HG02571 (cell line): Measurements from ENCODE around the gene PDE5A.
"Not testable (repeated sequence)": the region's sequence is repeated elsewhere in the genome, so short reads cannot be mapped to it uniquely, and the experiment has no call there.

Experiments used
- ATAC-seq: cut with Tn5 transposase; IDR thresholded peaks from one replicate; pipeline ENCODE4 v1.9.1; 2021; ENCODE audit warnings: mild to moderate bottlenecking, moderate library complexity; ENCODE audit not compliant: unreplicated experiment

Gene PDE5A

DNA sequence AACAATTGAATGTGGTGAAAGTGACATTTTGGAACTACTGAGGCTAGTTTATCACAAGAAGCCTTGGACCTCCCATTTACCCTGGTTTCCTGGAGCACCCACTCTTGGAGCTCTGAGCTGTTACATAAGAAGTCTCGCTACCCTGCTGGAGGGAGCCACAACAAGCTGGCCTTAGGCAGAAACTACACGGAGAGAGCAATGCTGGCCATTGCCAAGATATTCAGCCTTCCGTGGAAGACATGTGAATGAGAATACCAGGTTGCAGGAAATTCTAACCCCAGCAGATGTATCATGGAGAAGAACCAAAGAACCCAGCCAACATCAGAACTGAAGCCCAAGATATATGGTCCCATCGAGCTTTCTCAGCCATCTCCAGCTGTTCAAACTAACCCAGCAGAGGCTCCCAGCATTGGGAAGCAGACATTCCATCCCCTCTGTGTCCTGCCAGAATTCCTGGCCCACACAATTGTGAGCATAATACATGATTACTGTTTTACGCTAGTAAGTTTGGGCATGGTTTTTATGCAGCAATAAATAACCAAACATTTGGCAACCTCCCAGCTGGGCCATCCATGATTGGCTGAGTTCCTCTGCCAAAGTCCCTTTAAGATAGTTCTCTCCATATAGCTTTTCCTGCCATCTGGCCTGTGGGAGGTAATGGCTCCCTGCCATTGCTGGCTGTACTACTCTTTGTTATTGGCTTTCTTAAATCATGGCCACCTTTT lies 17.9 kb upstream of the PDE5A start:
- ATAC-seq, result no peak

- no peak for ATAC-seq
These were observed 14.9 kb upstream of the PDE5A start for GRCh38 chr4:119643306-119644042.

DNA sequence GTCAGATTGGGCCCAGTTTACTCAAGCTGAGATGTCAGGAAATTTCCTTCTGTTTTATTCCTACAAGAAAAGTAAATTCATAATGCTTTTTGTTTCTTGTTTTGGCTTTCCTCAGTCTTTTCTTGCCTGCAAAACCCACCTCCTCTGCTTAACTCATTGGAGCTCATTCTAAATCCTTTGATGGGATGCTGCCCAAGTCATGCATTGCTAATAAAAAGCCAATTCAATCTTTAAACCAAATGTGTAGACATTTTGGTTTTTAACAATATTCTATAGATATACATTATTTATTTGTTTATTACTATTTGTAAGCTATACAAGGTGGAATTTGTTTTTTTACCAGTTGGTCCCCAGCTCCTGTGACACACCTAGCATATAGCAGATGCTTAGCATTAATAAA lies 13.2 kb upstream of the PDE5A start:
- ATAC-seq, result no peak

DNA sequence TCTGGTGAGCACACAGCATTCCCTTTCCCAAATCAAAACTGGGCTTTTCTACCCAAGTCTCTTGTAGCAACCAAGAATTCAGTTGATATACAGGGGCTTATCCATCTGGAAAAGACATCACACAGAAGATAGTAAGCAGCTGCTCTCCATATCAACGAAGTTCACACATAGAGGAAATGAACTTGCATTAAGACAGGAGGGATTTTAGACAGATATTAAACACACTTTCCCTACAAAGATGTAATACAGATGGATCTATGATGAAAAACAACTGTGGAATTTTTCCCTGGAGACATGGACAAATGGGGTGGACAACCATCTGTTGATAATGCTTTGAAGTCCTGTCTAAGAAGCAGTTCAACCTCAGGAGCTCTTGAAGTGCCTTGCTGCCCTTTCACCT lies 9.8 kb upstream of the PDE5A start:
- no peak for ATAC-seq

DNA sequence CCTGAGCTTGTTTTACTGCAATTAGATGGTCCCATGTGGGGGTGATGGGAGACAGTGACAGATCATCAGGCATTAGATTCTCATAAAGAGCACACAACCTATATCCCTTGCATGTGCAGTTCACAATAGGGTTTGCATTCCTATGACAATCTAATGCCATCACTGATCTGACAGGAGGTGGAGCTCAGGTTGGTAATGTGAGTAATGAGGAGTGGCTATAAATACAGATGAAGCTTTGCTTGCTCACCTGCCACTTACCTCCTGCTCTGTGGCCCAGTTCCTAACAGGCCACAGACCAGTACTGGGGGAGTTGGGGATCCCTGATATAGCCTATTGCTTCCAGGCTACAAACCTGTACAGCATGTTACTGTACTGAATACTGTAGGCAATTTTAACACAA lies 8.2 kb upstream of the PDE5A start:
- ATAC-seq, result not testable (repeated sequence)

- no peak for ATAC-seq
These were observed 3.6 kb upstream of the PDE5A start for GRCh38 chr4:119632216-119632615.

DNA sequence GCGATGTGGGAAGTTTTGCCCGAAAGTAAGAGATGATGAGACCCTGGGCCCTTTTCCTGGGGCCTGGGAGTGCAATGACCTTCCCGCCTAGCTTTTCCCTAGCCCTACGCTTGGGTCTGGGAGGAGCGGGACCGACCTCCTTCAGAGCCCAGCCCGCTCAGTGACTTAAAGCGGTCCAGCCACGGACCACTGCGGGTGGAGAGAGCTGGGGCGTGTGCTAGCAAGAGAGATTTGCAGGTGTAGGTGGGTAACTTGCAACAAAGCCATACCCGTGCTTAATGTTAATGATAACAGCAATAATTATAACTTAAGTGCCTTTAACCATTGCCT lies 503 bp upstream of the PDE5A start:
- peak; percentile 32 for ATAC-seq

DNA sequence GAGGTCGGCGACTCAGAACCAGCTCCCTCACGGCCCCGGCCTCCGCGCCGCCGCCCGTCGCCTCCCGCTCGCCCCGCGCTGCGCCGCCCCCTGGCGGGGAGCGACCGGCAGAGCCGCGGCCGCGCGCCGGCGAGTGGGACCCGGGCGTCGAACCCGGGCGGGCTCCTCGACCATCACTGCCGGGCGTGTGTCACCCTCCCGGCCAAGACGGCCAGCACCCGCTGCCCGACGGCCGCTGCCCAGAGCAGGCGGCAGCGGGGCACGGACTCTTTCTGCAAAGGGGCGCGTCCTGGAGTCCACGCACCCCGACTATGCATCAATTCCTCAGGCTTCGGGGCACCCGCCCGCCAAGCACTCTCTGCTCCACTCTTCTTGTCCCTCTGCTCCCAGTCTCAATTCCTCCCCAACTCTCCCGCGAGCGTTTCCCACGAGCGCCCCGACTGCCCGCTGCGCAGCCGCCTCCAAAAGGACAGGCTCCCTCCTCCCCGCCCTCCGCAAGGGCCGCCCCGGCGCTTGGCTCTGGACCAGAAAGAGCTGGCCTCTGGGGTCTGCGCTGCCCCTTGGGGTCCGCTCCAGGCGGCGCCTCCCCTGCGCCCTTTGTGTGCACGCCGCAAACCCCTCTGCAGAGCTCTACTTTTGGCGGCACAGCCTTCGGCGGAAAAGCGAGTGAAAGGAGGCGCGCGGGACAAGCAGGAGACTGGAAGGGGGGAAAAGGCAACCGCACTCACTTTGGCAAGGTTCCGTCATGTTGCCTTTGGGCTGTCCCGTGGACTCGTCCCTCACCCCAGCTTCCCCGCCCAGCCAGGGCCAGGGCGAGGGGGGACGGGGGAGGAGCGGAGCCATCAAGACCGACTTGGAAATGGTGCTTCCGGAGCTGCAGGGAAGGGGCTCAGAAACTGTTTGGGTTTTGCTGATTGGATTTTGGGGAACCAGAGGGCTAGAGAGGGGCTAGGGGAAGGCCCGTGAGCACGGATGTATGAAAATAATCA lies 1.0 kb downstream of the PDE5A start:
- ATAC-seq, result peak; percentile 52

DNA sequence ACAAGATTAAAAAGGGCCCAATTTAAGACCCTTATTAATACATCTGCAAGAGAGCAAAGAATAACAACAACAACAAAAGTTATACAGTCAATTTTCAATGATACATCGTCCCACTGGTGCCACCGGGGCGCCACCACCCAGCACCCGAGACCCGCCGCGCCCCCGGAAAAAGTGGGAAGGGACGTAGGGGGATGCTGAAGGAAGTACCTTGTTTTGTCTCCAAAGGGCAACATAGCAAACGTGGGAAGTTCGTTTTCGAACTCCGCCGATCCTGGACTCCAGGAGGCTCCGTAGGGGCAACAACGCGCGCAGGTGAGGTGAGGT lies 1.7 kb downstream of the PDE5A start:
- no peak for ATAC-seq

DNA sequence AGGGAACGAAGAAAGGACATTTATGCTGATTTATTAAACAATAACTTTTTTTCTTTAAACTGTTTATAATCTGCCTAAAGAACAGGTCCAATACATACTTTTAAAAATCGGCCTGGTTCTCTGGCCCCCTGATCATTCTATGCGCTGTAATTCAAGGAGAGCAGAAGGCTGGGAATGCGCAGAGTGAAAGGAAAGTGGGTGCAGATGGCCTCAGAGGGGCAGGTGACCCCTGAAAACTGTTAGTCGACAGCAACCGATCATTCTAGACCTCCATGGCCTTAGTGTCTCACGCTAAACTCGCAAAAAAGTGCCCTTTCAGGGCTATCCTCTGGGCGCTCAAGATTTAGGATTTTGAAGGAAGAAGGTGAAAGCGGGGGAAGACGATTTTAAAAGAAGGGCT lies 2.2 kb downstream of the PDE5A start:
- no peak for ATAC-seq

- no peak for ATAC-seq
These were observed 2.8 kb downstream of the PDE5A start for GRCh38 chr4:119625761-119626160.

GRCh38 chr4:119624356-119624755 lies 4.2 kb downstream of the PDE5A start:
- no peak for ATAC-seq

GRCh38 chr4:119623025-119623424 lies 5.6 kb downstream of the PDE5A start:
- no peak for ATAC-seq

GRCh38 chr4:119615068-119615719 lies 13.4 kb downstream of the PDE5A start:
- no peak for ATAC-seq

- ATAC-seq, result no peak
These were observed 24.3 kb downstream of the PDE5A start for GRCh38 chr4:119604266-119604665.

DNA sequence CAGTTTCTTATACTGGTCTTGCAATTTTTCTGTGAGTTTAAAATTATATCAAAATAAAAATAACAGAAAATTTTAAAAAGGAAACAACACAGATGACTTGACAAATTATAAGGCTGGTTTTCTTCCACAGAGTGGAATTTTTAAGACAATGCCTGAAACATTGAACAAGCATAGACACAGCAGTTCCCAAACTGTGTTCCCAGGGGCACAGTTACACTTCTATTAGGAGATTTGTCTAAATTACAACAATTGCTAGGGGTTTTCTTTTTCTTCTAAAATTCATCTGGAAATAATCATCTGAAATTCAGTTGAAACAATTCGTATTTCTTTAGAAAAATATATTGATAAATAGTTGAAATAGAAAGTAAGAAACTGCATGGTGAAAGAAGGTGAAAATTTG lies 26.2 kb downstream of the PDE5A start:
- no peak for ATAC-seq

DNA sequence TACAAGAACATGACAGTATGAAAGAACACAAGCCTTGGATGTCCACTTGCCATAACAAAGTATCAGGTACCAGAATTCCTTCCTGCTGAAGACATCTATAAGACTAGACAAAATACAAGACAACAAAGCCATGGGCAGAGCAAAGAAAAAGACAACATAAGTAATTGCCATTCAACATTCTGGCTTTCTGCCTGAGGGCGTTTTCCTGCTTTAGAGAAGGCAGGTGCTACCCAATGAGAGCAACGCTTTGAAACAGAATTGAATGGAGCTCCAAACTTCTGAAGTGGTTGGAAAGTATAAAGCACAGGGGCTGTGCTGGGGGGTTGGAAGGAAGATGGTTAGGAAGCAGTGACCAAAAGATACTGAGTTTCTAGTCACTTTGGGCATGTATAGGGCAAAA lies 30.1 kb downstream of the PDE5A start:
- no peak for ATAC-seq

GRCh38 chr4:119597377-119597776 lies 31.2 kb downstream of the PDE5A start:
- no peak for ATAC-seq

DNA sequence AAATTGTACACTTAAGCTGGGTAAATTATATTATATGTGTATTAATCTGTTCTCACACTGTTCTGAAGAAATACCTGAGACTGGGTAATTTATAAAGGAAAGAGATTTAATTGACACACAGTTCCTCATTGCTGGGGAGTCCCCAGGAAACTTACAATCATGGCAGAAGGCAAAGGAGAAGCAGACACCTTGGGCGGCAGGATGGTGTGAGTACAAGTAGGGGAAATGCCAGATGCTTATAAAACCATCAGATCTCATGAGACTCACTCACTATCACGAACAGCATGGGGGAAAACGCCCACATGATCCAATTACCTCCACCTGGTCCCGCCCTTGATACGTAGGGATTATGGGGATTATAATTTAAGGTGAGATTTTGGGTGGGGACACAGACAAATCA lies 34.9 kb downstream of the PDE5A start:
- ATAC-seq, result no peak

GRCh38 chr4:119592830-119593229 lies 35.8 kb downstream of the PDE5A start:
- no peak for ATAC-seq

- no peak for ATAC-seq
These were observed 39.4 kb downstream of the PDE5A start for GRCh38 chr4:119589165-119589564.
